GM23248 (cell line): ENCODE results near the gene TRPC6. TPM values are rescaled to one million over a fixed set of nuclear protein-coding genes. Genes with fewer than 3 reads are reported as not detected.
"Not testable (repeated sequence)": the region's sequence is repeated elsewhere in the genome, so short reads cannot be mapped to it uniquely, and the experiment has no call there.

ENCODE experiments used
- DNase-seq: peaks from one replicate; pipeline ENCODE4 v3.0.0-alpha.2; 2015
- H2AFZ ChIP-seq: fragments of 200-600 bp; sonication (generic); 2 replicates; pipeline ENCODE4 v1.6.1; 2016; ENCODE audit warnings: antibody characterized with exemption
- H3F3A ChIP-seq: fragments of 200-600 bp; sonication (generic); 2 replicates; pipeline ENCODE4 v1.6.1; 2016; ENCODE audit warnings: mild to moderate bottlenecking, antibody characterized with exemption, mixed run types; ENCODE audit not compliant: insufficient read depth
- H3K27ac ChIP-seq: fragments of 200-600 bp; sonication (generic); 2 replicates; pipeline ENCODE4 v1.5.1; 2016; ENCODE audit warnings: mild to moderate bottlenecking
- H3K27me3 ChIP-seq: fragments of 200-600 bp; sonication (generic); replicated peaks from 2 replicates; pipeline ENCODE4 v1.6.1; 2016; ENCODE audit warnings: mild to moderate bottlenecking; ENCODE audit not compliant: insufficient read depth
- H3K36me3 ChIP-seq: fragments of 200-600 bp; sonication (generic); 2 replicates; pipeline ENCODE4 v1.6.1; 2016; ENCODE audit warnings: low read depth, mild to moderate bottlenecking
- H3K4me1 ChIP-seq: fragments of 200-600 bp; sonication (generic); 2 replicates; pipeline ENCODE4 v1.6.1; 2016; ENCODE audit warnings: mild to moderate bottlenecking; ENCODE audit not compliant: insufficient read depth
- H3K4me2 ChIP-seq: fragments of 200-600 bp; sonication (generic); one replicate; pipeline ENCODE4 v1.6.1; 2016; ENCODE audit warnings: mild to moderate bottlenecking; ENCODE audit not compliant: unreplicated experiment
- H3K4me3 ChIP-seq: fragments of 200-600 bp; sonication (generic); 2 replicates; pipeline ENCODE4 v1.5.1; 2016; ENCODE audit warnings: mild to moderate bottlenecking
- H3K79me2 ChIP-seq: fragments of 200-600 bp; sonication (generic); 2 replicates; pipeline ENCODE4 v1.6.1; 2016; ENCODE audit warnings: mild to moderate bottlenecking; ENCODE audit not compliant: insufficient read depth
- H3K9ac ChIP-seq: fragments of 200-600 bp; sonication (generic); 2 replicates; pipeline ENCODE4 v1.6.1; 2016; ENCODE audit warnings: mild to moderate bottlenecking
- H3K9me2 ChIP-seq: fragments of 200-600 bp; sonication (generic); 2 replicates; pipeline ENCODE4 v1.6.1; 2016; ENCODE audit warnings: mixed run types, mild to moderate bottlenecking, moderate library complexity; ENCODE audit not compliant: insufficient read depth
- H3K9me3 ChIP-seq: fragments of 200-600 bp; sonication (generic); one replicate; pipeline ENCODE4 v1.6.1; 2017; ENCODE audit warnings: low read depth
- H4K20me1 ChIP-seq: fragments of 200-600 bp; sonication (generic); 2 replicates; pipeline ENCODE4 v1.6.0; 2016; ENCODE audit not compliant: insufficient read depth
- EZH2 ChIP-seq: fragments of 200-600 bp; sonication (generic); IDR thresholded peaks from 2 replicates; pipeline ENCODE4 v1.6.1; 2018; ENCODE audit warnings: antibody characterized with exemption, mild to moderate bottlenecking; ENCODE audit not compliant: insufficient read depth, poor library complexity, severe bottlenecking
- EZH2phosphoT487 ChIP-seq: fragments of 200-600 bp; sonication (generic); IDR thresholded peaks from 2 replicates; pipeline ENCODE4 v1.6.1; 2018; ENCODE audit warnings: antibody characterized with exemption, moderate library complexity, mild to moderate bottlenecking, low read depth; ENCODE audit not compliant: insufficient read depth
- WGBS, 2 experiments: methylation state at CpG; one replicate each; pipeline ENCODE4 v1.1.6; 2015 to 2017; ENCODE audit warnings: low lambda C conversion rate in 2 of 2, low coverage in 1 of 2; ENCODE audit errors: missing lambda C conversion rate in 2 of 2; 5-methylcytosine and 5-hydroxymethylcytosine counted together
- in situ Hi-C: fragments of 300-500 bp; cut with MboI; formaldehyde crosslinking; loops from 2 replicates; pipeline ENCODE4 v1.15.0; 2020
- polyA plus RNA-seq: library from polyadenylated mRNA; unstranded; fragments of >200 nt; fragmentation: Nextera tagmentation; extraction: Ambion mirVana; gene quantifications from 2 replicates; pipeline ENCODE4 v1.2.1, GENCODE V29; 2016
- total RNA-seq: library from RNA; depleted of rRNA; stranded (reverse); fragments of >200 nt; shearing (Covaris generic); gene quantifications from 2 replicates; pipeline ENCODE4 v1.2.3, GENCODE V29; 2014

The TRPC6 gene
- total and polyA plus RNA-seq, 2 experiments from 2014 or later, result 0.11 to 0.16 TPM

- no peaks in the 10 kb centered on the region for H3K27me3 ChIP-seq
- H3K4me1 ChIP-seq, result no peaks in the 10 kb centered on the region
- H3F3A ChIP-seq, result no peaks in the 10 kb centered on the region
- no peak for TF ChIP-seq EZH2
- no peak for TF ChIP-seq EZH2phosphoT487
- in situ Hi-C loops, result no loop called here
- no peaks in the 10 kb centered on the region for H4K20me1 ChIP-seq
- 46 to 48% methylated on average over 3 of the region's 3 CpGs for WGBS, 2 experiments
- no peaks in the 10 kb centered on the region for H3K9me3 ChIP-seq
- no peak overlapping the region for H3K4me3 ChIP-seq
- H3K4me2 ChIP-seq, result no peak overlapping the region
- no peak overlapping the region for H3K9ac ChIP-seq
- no peak overlapping the region for H2AFZ ChIP-seq
- DNase-seq, result peak; percentile 40
- H3K36me3 ChIP-seq, result no peaks in the 10 kb centered on the region
- no peaks in the 10 kb centered on the region for H3K9me2 ChIP-seq
- no peaks in the 10 kb centered on the region for H3K79me2 ChIP-seq
- H3K27ac ChIP-seq, result no peak overlapping the region
Observed at GRCh38 chr11:101474666-101475065, 109.1 kb downstream of the TRPC6 start.

GRCh38 chr11:101470881-101471520, 112.8 kb downstream of the TRPC6 start:
- Histone ChIP-seq H3K9ac (no peak overlapping the region), H3K27me3 (no peaks in the 10 kb centered on the region), H4K20me1 (no peaks in the 10 kb centered on the region), H3K4me2 (peak overlapping the region; percentile 12), H3K4me3 (no peak overlapping the region; the same call in 1 of the 2 replicates), H3K9me3 (no peaks in the 10 kb centered on the region), H3K4me1 (no peaks in the 10 kb centered on the region), H3K36me3 (no peaks in the 10 kb centered on the region), H3K79me2 (no peaks in the 10 kb centered on the region), H3F3A (no peaks in the 10 kb centered on the region), H2AFZ (0 out of 2 replicates have a peak overlapping the region, but pooled peaks have one; percentile 35), H3K27ac (no peak overlapping the region), H3K9me2 (no peaks in the 10 kb centered on the region)
- no peak for TF ChIP-seq EZH2
- no peak for TF ChIP-seq EZH2phosphoT487
- in situ Hi-C loops, result no loop called here
- peak; percentile 57 for DNase-seq
- 93 to 97% methylated on average over 3 of the region's 3 CpGs for WGBS, 2 experiments

- WGBS, 2 experiments, result 50% methylated on average over 2 of the region's 2 CpGs
- H3K27me3 ChIP-seq, result no peaks in the 10 kb centered on the region
- peak; percentile 5 for DNase-seq
- H3K9me3 ChIP-seq, result no peaks in the 10 kb centered on the region
- TF ChIP-seq EZH2phosphoT487 (no peak), EZH2 (no peak)
- H3K4me2 ChIP-seq, result peak overlapping the region; percentile 12
- no peaks in the 10 kb centered on the region for H3K36me3 ChIP-seq
- H3K27ac ChIP-seq, result no peak overlapping the region
- H3K9ac ChIP-seq, result no peak overlapping the region
- H3K4me3 ChIP-seq, result no peak overlapping the region
- H3K79me2 ChIP-seq, result no peaks in the 10 kb centered on the region
- no peaks in the 10 kb centered on the region for H3K4me1 ChIP-seq
- H3K9me2 ChIP-seq, result no peaks in the 10 kb centered on the region
- H2AFZ ChIP-seq, result no peak overlapping the region
- in situ Hi-C loops, result no loop called here
- H4K20me1 ChIP-seq, result no peaks in the 10 kb centered on the region
- no peaks in the 10 kb centered on the region for H3F3A ChIP-seq
Observed at GRCh38 chr11:101470419-101470818, 113.4 kb downstream of the TRPC6 start.

GRCh38 chr11:101466352-101466751, 117.5 kb downstream of the TRPC6 start:
- Histone ChIP-seq H3K27me3 (no peaks in the 10 kb centered on the region), H3K36me3 (no peaks in the 10 kb centered on the region), H3K9me2 (no peaks in the 10 kb centered on the region), H3K4me2 (no peak overlapping the region), H2AFZ (no peak overlapping the region), H3K9ac (no peak overlapping the region), H3K4me1 (no peaks in the 10 kb centered on the region), H3K79me2 (no peaks in the 10 kb centered on the region), H4K20me1 (no peaks in the 10 kb centered on the region), H3F3A (no peaks in the 10 kb centered on the region), H3K27ac (no peak overlapping the region), H3K9me3 (no peaks in the 10 kb centered on the region), H3K4me3 (no peak overlapping the region)
- WGBS, 2 experiments, result 53 to 55% methylated on average over 4 of the region's 4 CpGs
- in situ Hi-C loops, result no loop called here
- no peak for TF ChIP-seq EZH2
- no peak for TF ChIP-seq EZH2phosphoT487
- no peak for DNase-seq

- H3K4me3 ChIP-seq, H3K36me3 ChIP-seq, H3K9me3 ChIP-seq, H4K20me1 ChIP-seq, H3F3A ChIP-seq, H3K27ac ChIP-seq, H3K9ac ChIP-seq, H3K9me2 ChIP-seq, DNase-seq, H3K4me2 ChIP-seq, H3K27me3 ChIP-seq, in situ Hi-C loops, H3K4me1 ChIP-seq, H3K79me2 ChIP-seq, H2AFZ ChIP-seq: not testable (repeated sequence)
Observed at GRCh38 chr11:101464388-101464787, 119.4 kb downstream of the TRPC6 start.
